HG02840 (cell line): Measurements from ENCODE around the gene CDH2.
"Not testable (repeated sequence)": the region's sequence is repeated elsewhere in the genome, so short reads cannot be mapped to it uniquely, and the experiment has no call there.

Experiments used
- ATAC-seq: cut with Tn5 transposase; IDR thresholded peaks from one replicate; pipeline ENCODE4 v1.9.1; 2021; ENCODE audit warnings: mild to moderate bottlenecking, moderate library complexity, moderate number of reproducible peaks; ENCODE audit not compliant: unreplicated experiment, low FRiP score

CDH2 gene

GRCh38 chr18:27948986-27949385 lies 227.9 kb downstream of the CDH2 start:
- no peak for ATAC-seq

GRCh38 chr18:27942706-27943105 lies 234.2 kb downstream of the CDH2 start:
- ATAC-seq, result no peak

GRCh38 chr18:27931535-27931934 lies 245.4 kb downstream of the CDH2 start:
- ATAC-seq, result no peak

- ATAC-seq, result no peak
Measured at GRCh38 chr18:27922780-27923179, 254.2 kb downstream of the CDH2 start.

- no peak for ATAC-seq
Measured at GRCh38 chr18:27921904-27922751, 254.8 kb downstream of the CDH2 start.

- no peak for ATAC-seq
Measured at GRCh38 chr18:27921392-27921791, 255.5 kb downstream of the CDH2 start.

GRCh38 chr18:27920836-27921235 lies 256.1 kb downstream of the CDH2 start:
- ATAC-seq, result no peak

- not testable (repeated sequence) for ATAC-seq
Measured at GRCh38 chr18:27906189-27906588, 270.7 kb downstream of the CDH2 start.

GRCh38 chr18:27903906-27904305 lies 273.0 kb downstream of the CDH2 start:
- no peak for ATAC-seq

- no peak for ATAC-seq
Measured at GRCh38 chr18:27901424-27902226, 275.3 kb downstream of the CDH2 start.
